HCT116 (cell line): ENCODE data around the gene TMEM86B. TPM values are rescaled to one million over a fixed set of nuclear protein-coding genes. Genes with fewer than 3 reads are reported as not detected.

Experiments used
- ATAC-seq: fragments of 200-7000 bp; cut with Tn5 transposase; 2 replicates; pipeline ENCODE4 v1.9.1; 2020; ENCODE audit warnings: mild to moderate bottlenecking, moderate library complexity
- BruUV-seq: library from RNA; stranded (reverse); fragments of 400-500 nt; replicated peaks from 2 replicates; lab custom pipeline; 2021; lab: Mats Ljungman, UMichigan
- CTCF ChIA-PET: fragments of 300-600 bp; sonication (Branson Sonifier 250); formaldehyde crosslinking; loops from one replicate; lab custom pipeline; 2021; ENCODE audit warnings: antibody characterized with exemption; lab: Charles Lee
- POLR2A ChIA-PET: fragments of 300-600, 350-600 bp; sonication (Branson Sonifier 250); formaldehyde crosslinking; loops from one replicate; lab custom pipeline; 2021; ENCODE audit warnings: antibody characterized with exemption; lab: Charles Lee
- RAD21 ChIA-PET, 2 experiments: fragments of 300-600 bp; sonication (Branson Sonifier 250); formaldehyde crosslinking; loops; one replicate each; lab custom pipeline; 2023; ENCODE audit warnings: low total read pairs in 2 of 2; ENCODE audit not compliant: uncharacterized antibody in 2 of 2, unreplicated experiment in 2 of 2, low non-redundant PET in 1 of 2; lab: Charles Lee
- DNase-seq: peaks from one replicate; pipeline ENCODE4 v3.0.0-alpha.2; 2010; ENCODE audit warnings: low read depth, low spot score
- H2AFZ ChIP-seq: fragments of 200-600 bp; shearing (Covaris generic), sonication (generic); 2 replicates; pipeline ENCODE4 v1.6.1; 2017; ENCODE audit warnings: low read depth, mixed run types, mixed read lengths, antibody characterized with exemption, low read length; ENCODE audit not compliant: poor library complexity, severe bottlenecking
- H3K27ac ChIP-seq: 2 replicates; pipeline ENCODE4 v1.5.1; 2012; ENCODE audit warnings: low read depth, low read length
- H3K27me3 ChIP-seq: fragments of 200-600 bp; sonication (generic); 2 replicates; pipeline ENCODE4 v1.6.1; 2016; ENCODE audit warnings: mixed run types, low read length, mixed read lengths; ENCODE audit not compliant: insufficient read depth
- H3K36me3 ChIP-seq, 2 experiments: fragments of 200-500 bp in 1 of 2; fragments of 200-600 bp in 1 of 2; sonication (Bioruptor generic) in 1 of 2; sonication (generic) in 1 of 2; 2 replicates each; pipeline versions ENCODE4 v1.5.1 to v1.6.1; 2014 to 2016; ENCODE audit warnings: low read length in 2 of 2, inconsistent platforms in 1 of 2, mixed read lengths in 1 of 2, mixed run types in 1 of 2; ENCODE audit not compliant: insufficient read depth in 2 of 2, control insufficient read depth in 1 of 2
- H3K4me1 ChIP-seq, 2 experiments: fragments of 200-600 bp in 1 of 2; sonication (generic) in 1 of 2; 2 replicates each; pipeline versions ENCODE4 v1.5.1 to v1.6.1; 2012 to 2017; ENCODE audit warnings: low read length in 2 of 2, inconsistent platforms in 1 of 2, mild to moderate bottlenecking in 1 of 2, mixed read lengths in 1 of 2, mixed run types in 1 of 2, moderate library complexity in 1 of 2; ENCODE audit not compliant: insufficient read depth in 2 of 2, control insufficient read depth in 1 of 2
- H3K4me2 ChIP-seq: fragments of 200-600 bp; sonication (generic); 2 replicates; pipeline ENCODE4 v1.6.1; 2017; ENCODE audit warnings: mixed run types, low read length, mixed read lengths
- H3K4me3 ChIP-seq, 2 experiments: fragments of 200-600 bp in 1 of 2; sonication (generic) in 1 of 2; replicated peaks in 1 of 2; 2 replicates each; pipeline ENCODE4 v1.5.1; 2011 to 2016; ENCODE audit warnings: low read length in 2 of 2, control low read depth in 1 of 2, low read depth in 1 of 2, mild to moderate bottlenecking in 1 of 2, mixed read lengths in 1 of 2, mixed run types in 1 of 2
- H3K79me2 ChIP-seq: fragments of 200-600 bp; sonication (generic); 2 replicates; pipeline ENCODE4 v1.6.1; 2017; ENCODE audit warnings: mild to moderate bottlenecking, mixed run types, low read length, moderate library complexity, mixed read lengths; ENCODE audit not compliant: insufficient read depth
- H3K9ac ChIP-seq: fragments of 200-600 bp; sonication (generic); 2 replicates; pipeline ENCODE4 v1.6.1; 2016; ENCODE audit warnings: low read length, mixed read lengths
- H3K9me2 ChIP-seq: fragments of 200-600 bp; sonication (generic), shearing (Covaris generic); 2 replicates; pipeline ENCODE4 v1.6.1; 2017; ENCODE audit warnings: mixed run types, mild to moderate bottlenecking, moderate library complexity; ENCODE audit not compliant: insufficient read depth
- H3K9me3 ChIP-seq, 2 experiments: fragments of 200-500 bp in 1 of 2; fragments of 200-600 bp in 1 of 2; sonication (Bioruptor generic) in 1 of 2; sonication (generic) in 1 of 2; 2 replicates each; pipeline ENCODE4 v1.6.1; 2014 to 2017; ENCODE audit warnings: low read length in 2 of 2, mixed read lengths in 2 of 2, inconsistent platforms in 1 of 2, low read depth in 1 of 2, mild to moderate bottlenecking in 1 of 2, mixed run types in 1 of 2, moderate library complexity in 1 of 2; ENCODE audit not compliant: control insufficient read depth in 1 of 2, insufficient read depth in 1 of 2
- H4K20me1 ChIP-seq: fragments of 200-600 bp; sonication (generic), shearing (Covaris generic); 2 replicates; pipeline ENCODE4 v1.6.1; 2017; ENCODE audit warnings: mixed run types, mild to moderate bottlenecking, moderate library complexity; ENCODE audit not compliant: insufficient read depth
- ATF3 ChIP-seq: IDR thresholded peaks from 2 replicates; pipeline ENCODE4 v1.6.1; 2012
- CBX3 ChIP-seq: IDR thresholded peaks from 2 replicates; pipeline ENCODE4 v1.6.1; 2012; ENCODE audit warnings: low read depth
- CEBPB ChIP-seq: IDR thresholded peaks from 2 replicates; pipeline ENCODE4 v1.6.1; 2012; ENCODE audit warnings: low read depth
- CTCF ChIP-seq, 3 experiments: fragments of 200-600 bp in 1 of 3; sonication (generic) in 1 of 3; IDR thresholded peaks in 2 of 3; conservative IDR thresholded peaks in 1 of 3; 2 replicates each; pipeline ENCODE4 v1.5.1; 2012 to 2017; ENCODE audit warnings: low read depth in 2 of 3, low read length in 2 of 3, antibody characterized with exemption in 1 of 3, borderline replicate concordance in 1 of 3, control low read depth in 1 of 3, mild to moderate bottlenecking in 1 of 3, mixed read lengths in 1 of 3, mixed run types in 1 of 3, moderate library complexity in 1 of 3; ENCODE audit not compliant: insufficient read depth in 1 of 3
- EGR1 ChIP-seq: IDR thresholded peaks from 2 replicates; pipeline ENCODE4 v1.6.1; 2012; ENCODE audit warnings: low read depth
- ELF1 ChIP-seq: IDR thresholded peaks from 2 replicates; pipeline ENCODE4 v1.6.1; 2012; ENCODE audit warnings: low read depth, borderline replicate concordance
- EZH2phosphoT487 ChIP-seq: fragments of 200-600 bp; IDR thresholded peaks from 2 replicates; pipeline ENCODE4 v1.6.1; 2018; ENCODE audit warnings: antibody characterized with exemption, borderline replicate concordance
- POLR2A ChIP-seq: IDR thresholded peaks from 2 replicates; pipeline ENCODE4 v1.7.0; 2011; ENCODE audit warnings: borderline replicate concordance; ENCODE audit not compliant: insufficient read depth, insufficient read length; ENCODE audit errors: extremely low read depth
- POLR2AphosphoS5 ChIP-seq: IDR thresholded peaks from 2 replicates; pipeline ENCODE4 v1.6.1; 2011; ENCODE audit warnings: mild to moderate bottlenecking, low read depth, low read length, moderate library complexity
- RAD21 ChIP-seq: IDR thresholded peaks from 2 replicates; pipeline ENCODE4 v1.6.1; 2012; ENCODE audit warnings: low read depth, mild to moderate bottlenecking
- SIN3A ChIP-seq: IDR thresholded peaks from 2 replicates; pipeline ENCODE4 v1.6.1; 2012; ENCODE audit warnings: low read depth
- YY1 ChIP-seq: IDR thresholded peaks from 2 replicates; pipeline ENCODE4 v1.6.1; 2011; ENCODE audit warnings: low read length, low read depth, moderate library complexity, mild to moderate bottlenecking; ENCODE audit not compliant: insufficient replicate concordance; ENCODE audit errors: extremely low read depth
- ZBTB33 ChIP-seq: IDR thresholded peaks from 2 replicates; pipeline ENCODE4 v1.6.1; 2011; ENCODE audit warnings: mild to moderate bottlenecking, low read length, moderate library complexity; ENCODE audit not compliant: insufficient replicate concordance; ENCODE audit errors: extremely low read depth
- ZFX ChIP-seq: fragments of 450-650 bp; IDR thresholded peaks from 2 replicates; pipeline ENCODE4 v1.6.1; 2017
- ZNF274 ChIP-seq: fragments of 200-500 bp; sonication (Bioruptor generic); IDR thresholded peaks from 2 replicates; pipeline ENCODE4 v1.6.1; 2014; ENCODE audit warnings: mild to moderate bottlenecking, low read depth, low read length, inconsistent platforms
- intact Hi-C: fragments of 100-400 bp; cut with micrococcal nuclease; formaldehyde crosslinking; loops from 2 replicates; pipeline ENCODE4 v1.10.0; 2022
- total RNA-seq: library from RNA; stranded (reverse); gene quantifications from one replicate; pipeline ENCODE4 v1.2.1, GENCODE V29; 2021; ENCODE audit not compliant: unreplicated experiment
- TF ChIP-seq, protein P1 (sequence below): IDR thresholded peaks from 2 replicates; pipeline ENCODE4 v1.6.1; 2012; ENCODE audit warnings: low read depth

The TMEM86B gene
- total RNA-seq, 1 experiment from 2014 or later = 10.6 TPM

DNA sequence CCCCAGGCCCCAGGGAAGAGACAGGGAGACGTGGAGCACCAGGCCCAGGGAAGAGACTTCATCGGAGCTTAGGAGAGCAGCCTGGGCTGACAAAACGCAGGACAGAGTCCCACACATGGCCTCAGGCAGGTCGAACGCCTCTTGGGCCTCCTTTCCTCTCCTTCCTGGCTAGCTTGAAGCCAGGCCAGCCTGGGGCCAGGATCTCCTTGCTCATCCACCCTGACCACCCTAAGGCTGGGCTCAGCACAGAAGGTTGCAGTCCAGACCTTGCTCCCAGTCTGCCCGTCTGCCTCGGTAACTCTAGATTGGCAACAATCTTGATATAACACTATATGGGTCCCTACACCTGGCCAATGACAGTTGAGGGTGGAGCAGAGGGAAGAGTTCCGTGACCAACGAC is 20.1 kb upstream of the TMEM86B start:
- no peak overlapping the region; the same call in 1 of the 2 replicates for H3K27ac ChIP-seq
- ATAC-seq (0 out of 2 replicates have a peak, but pooled peaks have one; percentile 13), DNase-seq (no peak)
- no peak overlapping the region for H3K9ac ChIP-seq
- H4K20me1 ChIP-seq = no peaks in the 10 kb centered on the region
- no peaks in the 10 kb centered on the region for H3K27me3 ChIP-seq
- no peaks in the 10 kb centered on the region for H3K9me3 ChIP-seq
- no peak overlapping the region for H3K4me2 ChIP-seq
- H3K9me2 ChIP-seq = no peaks in the 10 kb centered on the region
- no TSS peak for BruUV-seq
- no peak for TF ChIP-seq RAD21
- no peak for TF ChIP-seq ATF3
- TF ChIP-seq CTCF (IDR thresholded peaks at IDR 0.05 in 2 of 3, conservative IDR thresholded peaks at IDR 0.05 in 1 of 3; ENCODE audit: borderline replicate concordance in 1 of 3, insufficient read depth in 1 of 3, low read depth in 2 of 3, low read length in 2 of 3) = no peak
- no peak for TF ChIP-seq ZNF274
- no peak for TF ChIP-seq CBX3
- TF ChIP-seq SIN3A = no peak
- no peak for TF ChIP-seq POLR2AphosphoS5
- TF ChIP-seq EGR1 = no peak
- no peak for TF ChIP-seq ELF1
- TF ChIP-seq, protein P1, sequence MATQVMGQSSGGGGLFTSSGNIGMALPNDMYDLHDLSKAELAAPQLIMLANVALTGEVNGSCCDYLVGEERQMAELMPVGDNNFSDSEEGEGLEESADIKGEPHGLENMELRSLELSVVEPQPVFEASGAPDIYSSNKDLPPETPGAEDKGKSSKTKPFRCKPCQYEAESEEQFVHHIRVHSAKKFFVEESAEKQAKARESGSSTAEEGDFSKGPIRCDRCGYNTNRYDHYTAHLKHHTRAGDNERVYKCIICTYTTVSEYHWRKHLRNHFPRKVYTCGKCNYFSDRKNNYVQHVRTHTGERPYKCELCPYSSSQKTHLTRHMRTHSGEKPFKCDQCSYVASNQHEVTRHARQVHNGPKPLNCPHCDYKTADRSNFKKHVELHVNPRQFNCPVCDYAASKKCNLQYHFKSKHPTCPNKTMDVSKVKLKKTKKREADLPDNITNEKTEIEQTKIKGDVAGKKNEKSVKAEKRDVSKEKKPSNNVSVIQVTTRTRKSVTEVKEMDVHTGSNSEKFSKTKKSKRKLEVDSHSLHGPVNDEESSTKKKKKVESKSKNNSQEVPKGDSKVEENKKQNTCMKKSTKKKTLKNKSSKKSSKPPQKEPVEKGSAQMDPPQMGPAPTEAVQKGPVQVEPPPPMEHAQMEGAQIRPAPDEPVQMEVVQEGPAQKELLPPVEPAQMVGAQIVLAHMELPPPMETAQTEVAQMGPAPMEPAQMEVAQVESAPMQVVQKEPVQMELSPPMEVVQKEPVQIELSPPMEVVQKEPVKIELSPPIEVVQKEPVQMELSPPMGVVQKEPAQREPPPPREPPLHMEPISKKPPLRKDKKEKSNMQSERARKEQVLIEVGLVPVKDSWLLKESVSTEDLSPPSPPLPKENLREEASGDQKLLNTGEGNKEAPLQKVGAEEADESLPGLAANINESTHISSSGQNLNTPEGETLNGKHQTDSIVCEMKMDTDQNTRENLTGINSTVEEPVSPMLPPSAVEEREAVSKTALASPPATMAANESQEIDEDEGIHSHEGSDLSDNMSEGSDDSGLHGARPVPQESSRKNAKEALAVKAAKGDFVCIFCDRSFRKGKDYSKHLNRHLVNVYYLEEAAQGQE = no peak
- no peak for TF ChIP-seq POLR2A
- TF ChIP-seq CEBPB = no peak
- TF ChIP-seq ZFX = no peak
- no peak for TF ChIP-seq ZBTB33
- no peak for TF ChIP-seq YY1
- no peak for TF ChIP-seq EZH2phosphoT487
- peaks cover 77% of the 10 kb centered on the region for H3K79me2 ChIP-seq
- ChIA-PET RAD21 (no interaction called here), POLR2A (interaction anchor here (1.9 kb wide), 1 partner anchor 11 kb away, joined by 4 read pairs; the partner anchor contains the start of gene PPP6R1), CTCF (no interaction called here)
- no peaks in the 10 kb centered on the region for H3K4me1 ChIP-seq
- no peak overlapping the region for H3K4me3 ChIP-seq
- intact Hi-C loops = no loop called here
- no peak overlapping the region for H2AFZ ChIP-seq
- peaks cover 11 to 20% of the 10 kb centered on the region in 2 experiments; a peak in 3 of 4 replicates for H3K36me3 ChIP-seq
